Endothelial cell of umbilical vein (primary cell): ENCODE measurements around the gene ADGRD1. TPM values are rescaled to one million over a fixed set of nuclear protein-coding genes. Genes with fewer than 3 reads are reported as not detected.

Experiments
- BruUV-seq: library from RNA; stranded (reverse); fragments of 400-500 nt; replicated peaks from 2 replicates; lab custom pipeline; 2021; lab: Mats Ljungman, UMichigan
- CTCF ChIA-PET: fragments of 300-600, 350-600 bp; sonication (Branson Sonifier 250); formaldehyde crosslinking; loops from one replicate; lab custom pipeline; 2021; ENCODE audit warnings: antibody characterized with exemption, inconsistent platforms; lab: Charles Lee
- POLR2A ChIA-PET: fragments of 300-600, 350-600 bp; sonication (Branson Sonifier 250); formaldehyde crosslinking; loops from one replicate; lab custom pipeline; 2021; ENCODE audit warnings: antibody characterized with exemption, inconsistent platforms; lab: Charles Lee
- DNase-seq: peaks from one replicate; pipeline ENCODE4 v3.0.0-alpha.2; 2011; ENCODE audit warnings: low read depth, low spot score
- FAIRE-seq: peaks from 2 replicates; lab custom pipeline; 2011; peaks lifted over from hg19 to GRCh38; lab: Jason Lieb, UNC
- H2AFZ ChIP-seq: 2 replicates; pipeline ENCODE4 v1.6.0; 2012; ENCODE audit warnings: low read depth, low read length, control low read depth, inconsistent platforms
- H3K27ac ChIP-seq: 2 replicates; pipeline ENCODE4 v1.5.1; 2011; ENCODE audit warnings: low read depth, mild to moderate bottlenecking, control low read depth, low read length, moderate library complexity; ENCODE audit not compliant: insufficient read depth
- H3K27me3 ChIP-seq, 2 experiments: 2 replicates each; pipeline versions ENCODE4 v1.6.0 to v1.6.1; 2011; ENCODE audit warnings: low read length in 2 of 2, mixed read lengths in 1 of 2; ENCODE audit not compliant: control insufficient read depth in 2 of 2, insufficient read depth in 2 of 2
- H3K36me3 ChIP-seq, 2 experiments: 2 replicates in 1 of 2; 3 replicates in 1 of 2; pipeline ENCODE4 v1.5.1; 2011; ENCODE audit warnings: low read length in 2 of 2, mild to moderate bottlenecking in 1 of 2, moderate library complexity in 1 of 2; ENCODE audit not compliant: control insufficient read depth in 2 of 2, insufficient read depth in 2 of 2; ENCODE audit errors: extremely low read depth in 1 of 2
- H3K4me1 ChIP-seq: 3 replicates; pipeline ENCODE4 v1.5.1; 2011; ENCODE audit warnings: mild to moderate bottlenecking, low read length; ENCODE audit not compliant: control insufficient read depth, insufficient read depth; ENCODE audit errors: extremely low read depth
- H3K4me2 ChIP-seq: 2 replicates; pipeline ENCODE4 v1.6.1; 2011; ENCODE audit warnings: low read length, control low read depth, mixed read lengths; ENCODE audit not compliant: insufficient read depth
- H3K4me3 ChIP-seq, 3 experiments: fragments of 200-600 bp in 1 of 3; sonication (generic), shearing (Covaris generic) in 1 of 3; replicated peaks in 1 of 3; 2 replicates each; pipeline ENCODE4 v1.5.1; 2011 to 2016; ENCODE audit warnings: control low read depth in 3 of 3, low read length in 3 of 3, mild to moderate bottlenecking in 2 of 3, inconsistent platforms in 1 of 3, low read depth in 1 of 3, moderate library complexity in 1 of 3; ENCODE audit not compliant: insufficient read depth in 1 of 3
- H3K79me2 ChIP-seq: 2 replicates; pipeline ENCODE4 v1.6.0; 2012; ENCODE audit warnings: low read length, inconsistent platforms; ENCODE audit not compliant: control insufficient read depth, insufficient read depth
- H3K9ac ChIP-seq: replicated peaks from 2 replicates; pipeline ENCODE3; 2011; ENCODE audit warnings: low read length, control low read depth; ENCODE audit not compliant: insufficient read depth; ENCODE audit errors: extremely low read depth
- H3K9me1 ChIP-seq: replicated peaks from 3 replicates; pipeline ENCODE4 v1.6.0; 2011; ENCODE audit warnings: mild to moderate bottlenecking, low read length; ENCODE audit not compliant: control insufficient read depth, insufficient read depth; ENCODE audit errors: extremely low read depth
- H3K9me3 ChIP-seq: replicated peaks from 2 replicates; pipeline ENCODE4 v1.5.1; 2012; ENCODE audit warnings: low read length, inconsistent platforms; ENCODE audit not compliant: control insufficient read depth, insufficient read depth
- H4K20me1 ChIP-seq: replicated peaks from 2 replicates; pipeline ENCODE3; 2011; ENCODE audit warnings: mild to moderate bottlenecking, low read length; ENCODE audit not compliant: control insufficient read depth, insufficient read depth; ENCODE audit errors: extremely low read depth
- CTCF ChIP-seq, 2 donors: IDR thresholded peaks; 1 replicate in 1 of 2; 2 replicates in 1 of 2; pipeline ENCODE4 v1.5.1; 2011; ENCODE audit warnings: low read length in 2 of 2, mild to moderate bottlenecking in 2 of 2, moderate library complexity in 2 of 2, control low read depth in 1 of 2, inconsistent platforms in 1 of 2, low read depth in 1 of 2; ENCODE audit not compliant: insufficient read depth in 1 of 2; ENCODE audit errors: extremely low read depth in 1 of 2
- EZH2 ChIP-seq: IDR thresholded peaks from 2 replicates; pipeline ENCODE4 v1.6.1; 2012; ENCODE audit warnings: borderline replicate concordance, low read depth, mild to moderate bottlenecking, moderate library complexity, low read length, inconsistent platforms; ENCODE audit not compliant: severe bottlenecking
- FOS ChIP-seq: IDR thresholded peaks from 2 replicates; pipeline ENCODE4 v1.6.1; 2011; ENCODE audit warnings: mild to moderate bottlenecking, low read length, moderate library complexity, borderline replicate concordance; ENCODE audit not compliant: insufficient read depth
- GATA2 ChIP-seq: IDR thresholded peaks from 2 replicates; pipeline ENCODE4 v1.7.0; 2011; ENCODE audit warnings: low read depth, mild to moderate bottlenecking, moderate library complexity, mixed read lengths, low read length; ENCODE audit not compliant: insufficient read length, insufficient read depth
- JUN ChIP-seq: IDR thresholded peaks from 2 replicates; pipeline ENCODE4 v1.6.1; 2011; ENCODE audit warnings: borderline replicate concordance, low read depth; ENCODE audit not compliant: insufficient read length, insufficient read depth
- MAX ChIP-seq: IDR thresholded peaks from 2 replicates; pipeline ENCODE4 v1.6.1; 2011; ENCODE audit not compliant: insufficient read depth, insufficient read length
- MYC ChIP-seq: IDR thresholded peaks from one replicate; pipeline ENCODE4 v1.6.1; 2011; ENCODE audit warnings: mild to moderate bottlenecking, low read depth, low read length
- POLR2A ChIP-seq: IDR thresholded peaks from 2 replicates; pipeline ENCODE4 v1.6.1; 2012; ENCODE audit warnings: low read depth, mild to moderate bottlenecking, control low read depth, low read length
- POLR2AphosphoS5 ChIP-seq: IDR thresholded peaks from 2 replicates; pipeline ENCODE4 v1.6.1; 2012; ENCODE audit warnings: low read depth, mild to moderate bottlenecking, control low read depth, low read length, moderate library complexity; ENCODE audit not compliant: insufficient read depth
- dilution Hi-C: fragments of 300-500 bp; cut with MboI; formaldehyde crosslinking; loops from one replicate; pipeline ENCODE4 v1.15.0; 2019; ENCODE audit warnings: low sequenced_read_pairs; ENCODE audit not compliant: extremely low pct_ligation_motif_present
- intact Hi-C: fragments of 100-400 bp; cut with micrococcal nuclease; formaldehyde crosslinking; loops from one replicate; pipeline ENCODE4 v1.10.0; 2022
- polyA plus RNA-seq, 4 experiments: library from polyadenylated mRNA; depleted of rRNA in 3 of 4; stranded (reverse) in 3 of 4; unstranded in 1 of 4; fragments of >200 nt; gene quantifications; 2 replicates each; pipeline versions ENCODE4 v1.2.1 to v1.2.3, GENCODE V29; 2011 to 2012; ENCODE audit warnings: missing spikeins in 1 of 4
- total RNA-seq: library from RNA; stranded (reverse); gene quantifications from 2 replicates; pipeline ENCODE4 v1.2.3, GENCODE V29; 2021

The ADGRD1 gene
- total and polyA plus RNA-seq, 2 donors (not counting 3 experiments of a cell fraction or from before 2014, with no cell fraction given), result 0.07 TPM; not detected in 1

GRCh38 chr12:131095826-131096680 lies 142.3 kb downstream of the ADGRD1 start:
- ChIA-PET POLR2A (no interaction called here), CTCF (no interaction called here)
- H2AFZ ChIP-seq, result no peak overlapping the region
- DNase-seq, result no peak
- no peaks in the 10 kb centered on the region for H3K27me3 ChIP-seq
- no peak for FAIRE-seq
- H3K9ac ChIP-seq, result no peak overlapping the region
- no peaks in the 10 kb centered on the region for H3K79me2 ChIP-seq
- no peak overlapping the region for H3K27ac ChIP-seq
- no peaks in the 10 kb centered on the region for H3K9me1 ChIP-seq
- no peaks in the 10 kb centered on the region for H3K9me3 ChIP-seq
- no TSS peak for BruUV-seq
- TF ChIP-seq MAX (no peak), MYC (no peak), CTCF (IDR thresholded peaks at IDR 0.05; ENCODE audit: extremely low read depth in 1 of 2, insufficient read depth in 1 of 2, low read depth in 1 of 2, low read length in 2 of 2) (no peak), FOS (no peak), JUN (no peak), POLR2AphosphoS5 (no peak), POLR2A (no peak), GATA2 (no peak), EZH2 (no peak)
- no peaks in the 10 kb centered on the region for H3K4me1 ChIP-seq
- no peaks in the 10 kb centered on the region for H3K36me3 ChIP-seq
- intact Hi-C loops, result no loop called here
- dilution Hi-C loops, result no loop called here
- no peak overlapping the region for H3K4me3 ChIP-seq
- H3K4me2 ChIP-seq, result no peak overlapping the region
- no peaks in the 10 kb centered on the region for H4K20me1 ChIP-seq
